Measurements from ENCODE around the gene PRL.

GRCh38 chr6:22238861-22239260 lies 58.0 kb downstream of the PRL start:
- TF ChIP-seq, protein P1, sequence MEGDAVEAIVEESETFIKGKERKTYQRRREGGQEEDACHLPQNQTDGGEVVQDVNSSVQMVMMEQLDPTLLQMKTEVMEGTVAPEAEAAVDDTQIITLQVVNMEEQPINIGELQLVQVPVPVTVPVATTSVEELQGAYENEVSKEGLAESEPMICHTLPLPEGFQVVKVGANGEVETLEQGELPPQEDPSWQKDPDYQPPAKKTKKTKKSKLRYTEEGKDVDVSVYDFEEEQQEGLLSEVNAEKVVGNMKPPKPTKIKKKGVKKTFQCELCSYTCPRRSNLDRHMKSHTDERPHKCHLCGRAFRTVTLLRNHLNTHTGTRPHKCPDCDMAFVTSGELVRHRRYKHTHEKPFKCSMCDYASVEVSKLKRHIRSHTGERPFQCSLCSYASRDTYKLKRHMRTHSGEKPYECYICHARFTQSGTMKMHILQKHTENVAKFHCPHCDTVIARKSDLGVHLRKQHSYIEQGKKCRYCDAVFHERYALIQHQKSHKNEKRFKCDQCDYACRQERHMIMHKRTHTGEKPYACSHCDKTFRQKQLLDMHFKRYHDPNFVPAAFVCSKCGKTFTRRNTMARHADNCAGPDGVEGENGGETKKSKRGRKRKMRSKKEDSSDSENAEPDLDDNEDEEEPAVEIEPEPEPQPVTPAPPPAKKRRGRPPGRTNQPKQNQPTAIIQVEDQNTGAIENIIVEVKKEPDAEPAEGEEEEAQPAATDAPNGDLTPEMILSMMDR (IDR thresholded peaks at IDR 0.05), result no peak
- no peak for TF ChIP-seq POLR2A (IDR thresholded peaks at IDR 0.05)
